GM18861 (cell line): ENCODE data around the gene KRTAP20-1.

Experiments
- ATAC-seq: cut with Tn5 transposase; IDR thresholded peaks from one replicate; pipeline ENCODE4 v1.9.1; 2021; ENCODE audit not compliant: unreplicated experiment

Gene KRTAP20-1, protein sequence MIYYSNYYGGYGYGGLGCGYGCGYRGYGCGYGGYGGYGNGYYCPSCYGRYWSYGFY

DNA sequence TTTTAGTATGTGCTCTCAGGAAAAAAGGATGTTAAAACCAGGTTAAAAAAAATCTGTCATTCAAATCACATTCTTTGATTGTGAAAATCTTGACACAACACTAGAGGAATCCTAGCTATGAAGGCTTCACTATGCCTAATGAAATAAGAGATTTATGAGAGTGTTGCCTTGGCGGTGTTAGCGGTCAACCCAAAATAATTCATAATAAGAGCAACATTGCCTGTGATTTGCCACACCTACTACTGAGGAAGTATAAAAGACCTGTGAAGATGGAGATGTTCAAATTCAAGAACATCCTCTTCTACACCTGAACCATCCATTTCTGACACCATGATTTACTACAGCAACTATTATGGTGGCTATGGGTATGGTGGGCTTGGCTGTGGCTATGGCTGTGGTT is at the start of gene KRTAP20-1:
Gene KRTAP20-1, plus strand, starts transcription at position 301 of the 400 bp plus-strand sequence. Its CDS starts 30 bp downstream, at position 331.
- ATAC-seq, result no peak

DNA sequence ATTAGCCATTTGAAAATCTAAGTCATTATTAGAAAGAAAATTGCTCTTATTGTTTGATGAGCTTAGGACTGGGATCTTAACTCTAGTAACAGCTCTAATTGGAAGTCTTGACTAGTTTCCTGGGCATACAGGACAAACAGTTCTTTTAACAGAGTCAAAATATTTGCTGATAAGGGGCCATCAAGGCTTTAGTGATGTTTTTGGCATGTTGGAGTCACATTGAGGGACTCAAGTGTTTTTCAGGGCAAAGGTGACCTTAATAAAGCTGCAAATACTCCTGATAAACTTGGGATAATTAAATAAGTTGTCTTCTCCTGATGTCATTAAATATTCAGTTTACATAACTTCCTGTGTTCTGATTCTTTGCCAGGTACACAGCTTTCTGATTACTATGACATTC is 48.6 kb upstream of the KRTAP20-1 start:
- ATAC-seq, result no peak

DNA sequence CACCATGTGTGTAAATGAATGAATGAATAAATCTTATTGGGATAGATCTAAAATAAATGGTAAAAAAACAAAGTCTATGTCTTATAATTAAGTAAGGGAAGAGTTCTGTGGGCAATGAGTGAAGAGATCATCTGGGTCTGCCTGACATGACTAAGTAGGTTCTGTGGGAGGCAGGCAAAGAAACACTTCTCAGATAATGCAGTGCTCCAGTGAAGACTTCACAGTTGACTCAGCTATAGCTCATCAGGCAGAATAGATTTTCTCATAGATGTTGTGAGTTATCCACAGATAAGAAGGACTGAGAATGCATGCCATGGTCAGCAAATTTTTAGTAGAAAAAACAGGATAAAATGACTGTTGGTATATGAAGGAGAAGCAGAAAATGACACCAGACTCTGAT is 38.5 kb upstream of the KRTAP20-1 start:
- no peak for ATAC-seq

DNA sequence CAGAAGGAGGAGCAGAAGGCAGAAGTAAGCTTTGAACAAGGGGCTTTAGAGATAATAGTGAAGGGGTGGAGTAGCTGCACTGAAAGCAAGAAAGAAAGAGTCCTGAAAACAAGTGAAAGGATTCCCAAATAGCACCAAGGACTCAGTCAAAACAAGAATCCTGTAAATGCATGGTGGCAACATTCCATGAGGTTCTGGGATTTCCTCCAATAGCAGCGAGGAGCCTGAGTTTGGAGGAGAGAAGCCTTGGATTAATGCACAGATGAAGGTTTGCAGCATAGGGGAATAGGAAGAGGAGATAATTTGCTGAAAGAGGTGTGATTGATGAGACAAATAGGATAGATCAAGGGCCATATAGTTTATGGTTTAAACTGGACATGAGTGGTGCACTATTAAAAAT is 36.9 kb upstream of the KRTAP20-1 start:
- ATAC-seq, result no peak

DNA sequence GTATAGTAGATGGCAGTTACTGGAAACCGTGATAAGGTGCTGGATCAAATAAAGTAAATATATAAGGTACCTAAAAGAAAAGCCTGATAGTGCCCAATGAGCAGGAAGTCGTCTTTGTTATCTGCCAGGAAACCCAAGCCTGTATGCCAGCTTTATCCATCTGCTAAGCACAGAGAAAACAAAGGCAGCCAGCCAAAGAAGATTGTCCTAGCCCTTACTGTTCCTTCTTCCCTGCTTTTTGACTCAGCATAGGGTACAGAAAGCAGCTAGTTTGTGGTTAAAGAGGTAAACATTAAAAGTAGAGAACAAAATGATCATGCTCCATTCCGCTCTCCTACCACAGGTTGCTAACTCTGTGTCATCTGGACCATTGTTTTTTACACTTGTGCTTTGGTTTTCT is 36.1 kb upstream of the KRTAP20-1 start:
- no peak for ATAC-seq

DNA sequence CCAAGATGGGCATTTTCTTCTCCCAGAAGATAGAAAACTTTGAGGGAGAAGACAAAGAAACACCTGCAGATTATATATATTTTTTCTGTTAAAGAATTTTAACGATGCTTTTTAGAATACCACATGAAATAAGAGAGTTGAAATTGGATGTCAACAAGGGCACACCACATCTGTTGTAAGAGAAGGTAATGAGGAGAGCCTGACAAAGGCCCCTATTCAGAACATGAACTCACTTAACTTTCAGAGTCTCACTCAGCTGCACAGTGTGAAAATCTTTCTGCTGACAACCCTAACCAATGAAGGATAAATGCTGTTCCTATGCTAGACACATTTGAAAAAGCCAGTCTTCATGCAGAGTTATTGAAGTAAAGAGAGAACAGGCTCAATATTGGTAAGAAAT is 33.4 kb upstream of the KRTAP20-1 start:
- ATAC-seq, result no peak

DNA sequence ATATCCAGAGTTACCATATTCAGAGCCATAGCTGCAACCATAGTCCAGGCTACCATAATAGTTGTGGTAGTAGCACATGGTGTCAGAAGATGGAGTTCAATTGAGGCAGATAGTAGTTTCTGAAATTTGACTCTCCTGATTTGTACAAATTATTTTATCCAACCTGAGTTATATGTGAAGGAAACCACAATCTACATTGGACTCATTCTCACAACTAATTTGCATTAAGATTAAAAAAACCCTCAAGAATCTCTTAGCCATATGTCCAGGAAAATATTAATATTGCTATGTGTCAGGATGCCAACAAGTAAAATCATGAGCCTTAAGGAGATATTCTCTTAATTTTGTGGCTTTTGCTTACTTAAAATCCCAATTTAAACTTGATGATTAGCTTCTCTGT is 25.9 kb upstream of the KRTAP20-1 start, which contains the start of gene KRTAP22-2:
Gene KRTAP22-2, minus strand, starts transcription at position 101 of the 400 bp plus-strand sequence.
- ATAC-seq, result no peak

DNA sequence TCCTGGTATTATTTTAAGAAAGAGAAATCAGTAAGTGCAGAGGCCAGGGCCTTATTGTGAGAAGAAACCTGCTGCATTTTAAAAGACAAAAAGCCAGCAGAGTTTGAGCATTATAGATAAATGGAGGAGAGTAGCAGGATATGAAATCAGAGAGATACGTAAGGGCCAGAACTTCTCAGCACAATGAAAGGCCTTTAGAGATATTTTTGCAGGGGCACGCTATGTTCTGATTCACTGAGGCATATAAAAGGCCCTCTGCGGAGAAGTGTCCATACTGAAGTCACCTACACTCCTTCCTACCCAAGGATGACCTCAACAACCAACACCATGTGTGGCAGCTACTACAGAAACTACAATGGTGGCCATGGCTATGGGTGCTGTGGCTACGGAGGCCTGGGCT is 24.1 kb upstream of the KRTAP20-1 start, which contains the start of gene KRTAP6-3:
Gene KRTAP6-3, plus strand, starts transcription at position 301 of the 400 bp plus-strand sequence. Its CDS starts 6 bp downstream, at position 307.
- no peak for ATAC-seq

DNA sequence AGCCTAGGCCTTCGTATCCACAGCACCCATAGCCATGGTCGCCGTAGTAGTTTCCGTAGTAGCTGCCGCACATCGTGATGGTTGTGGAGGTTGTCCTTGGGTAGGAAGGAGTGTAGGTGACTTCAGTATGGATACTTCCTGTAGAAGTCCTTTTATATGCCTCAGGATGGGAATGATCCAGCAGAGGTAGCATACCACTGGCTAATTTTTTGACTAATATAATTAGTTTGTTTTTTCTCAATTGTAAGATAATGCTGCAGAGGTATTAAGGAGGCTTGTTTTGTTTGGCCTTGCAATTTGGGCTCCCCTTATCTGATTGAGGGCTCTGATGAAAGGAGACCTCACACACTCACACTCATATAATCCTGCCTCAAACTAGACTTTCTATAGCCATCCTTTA is 17.4 kb upstream of the KRTAP20-1 start, which contains the start of gene KRTAP6-2:
Gene KRTAP6-2, minus strand, starts transcription at position 101 of the 400 bp plus-strand sequence. Its CDS starts 28 bp downstream, at position 73.
- no peak for ATAC-seq

DNA sequence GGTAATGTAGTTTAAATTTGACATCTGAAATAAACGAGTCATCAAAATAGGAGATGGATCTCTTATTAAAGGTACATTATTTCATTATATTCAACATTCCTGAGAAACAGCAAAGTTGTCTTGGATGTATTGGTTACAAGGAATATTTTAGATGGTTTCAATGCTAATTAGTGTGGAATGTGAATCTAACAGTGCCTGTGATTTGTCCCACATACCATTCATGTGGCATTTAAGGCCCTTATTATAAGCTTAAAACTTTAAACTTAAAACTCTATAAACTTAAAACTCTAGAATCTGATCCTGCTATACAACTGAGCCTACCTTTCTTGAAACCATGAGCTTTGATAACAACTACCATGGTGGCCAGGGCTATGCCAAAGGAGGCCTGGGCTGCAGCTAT is 15.4 kb upstream of the KRTAP20-1 start, which contains the start of gene KRTAP22-1:
Gene KRTAP22-1, plus strand, starts transcription at position 301 of the 400 bp plus-strand sequence.
- ATAC-seq, result no peak

DNA sequence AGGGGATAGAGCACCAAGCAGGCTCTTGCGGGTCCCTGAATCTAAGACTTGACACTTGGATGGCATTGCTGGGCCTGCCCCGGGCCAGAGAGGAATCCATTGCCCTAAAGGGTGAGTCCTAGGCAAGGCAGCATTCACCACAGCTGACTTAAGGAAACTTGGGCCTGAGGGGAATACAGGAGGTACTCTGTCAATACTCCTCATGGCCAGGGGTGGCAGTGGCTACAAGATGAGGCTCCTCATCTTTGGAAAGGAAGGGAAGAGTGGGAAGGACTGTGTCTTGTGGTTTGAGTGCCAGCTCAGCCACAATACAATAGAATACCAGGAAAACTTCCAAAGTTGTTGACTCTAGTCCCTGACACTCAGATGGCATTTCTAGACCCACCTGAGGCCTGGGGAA is 10.3 kb upstream of the KRTAP20-1 start:
- ATAC-seq, result no peak

DNA sequence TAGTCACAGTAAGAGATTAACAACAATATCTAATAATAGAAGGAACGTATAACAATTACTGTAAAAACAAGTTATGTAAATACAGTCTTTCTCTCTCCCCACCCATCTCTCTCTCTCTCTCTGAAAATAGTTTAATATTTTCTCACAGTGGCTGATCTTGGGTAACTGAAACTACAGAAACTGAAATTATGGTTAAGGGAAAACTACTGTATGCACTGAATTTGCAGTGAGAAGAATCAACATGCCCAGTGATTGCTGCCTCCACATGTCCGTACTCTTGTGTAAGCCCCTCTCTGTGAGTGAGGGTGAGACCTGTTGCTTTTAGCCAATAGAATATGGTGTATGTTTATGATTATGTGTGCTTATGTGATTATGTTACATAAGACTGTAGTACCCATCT is 4.1 kb upstream of the KRTAP20-1 start:
- no peak for ATAC-seq

DNA sequence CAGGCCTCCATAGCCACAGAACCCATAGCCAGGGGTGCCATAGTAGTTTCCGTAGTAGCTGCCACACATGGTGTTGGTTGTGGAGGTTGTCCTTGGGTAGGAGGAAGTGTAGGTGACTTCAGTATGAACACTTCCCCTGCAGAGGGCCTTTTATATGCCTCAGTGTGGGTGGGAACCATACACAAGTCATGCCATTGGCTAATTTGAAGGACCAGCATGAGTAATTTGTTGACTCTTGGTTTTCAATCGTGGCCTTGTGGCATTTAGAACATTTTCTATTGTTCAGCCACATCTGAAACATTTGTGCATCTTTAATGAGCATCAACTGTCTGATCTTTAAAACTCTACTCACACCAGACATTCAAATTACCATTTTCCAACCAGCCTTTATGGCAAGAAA is 2.4 kb upstream of the KRTAP20-1 start, which contains the start of gene KRTAP6-1:
Gene KRTAP6-1, minus strand, starts transcription at position 95 of the 400 bp plus-strand sequence. Its CDS starts 26 bp downstream, at position 69.
- ATAC-seq, result no peak

DNA sequence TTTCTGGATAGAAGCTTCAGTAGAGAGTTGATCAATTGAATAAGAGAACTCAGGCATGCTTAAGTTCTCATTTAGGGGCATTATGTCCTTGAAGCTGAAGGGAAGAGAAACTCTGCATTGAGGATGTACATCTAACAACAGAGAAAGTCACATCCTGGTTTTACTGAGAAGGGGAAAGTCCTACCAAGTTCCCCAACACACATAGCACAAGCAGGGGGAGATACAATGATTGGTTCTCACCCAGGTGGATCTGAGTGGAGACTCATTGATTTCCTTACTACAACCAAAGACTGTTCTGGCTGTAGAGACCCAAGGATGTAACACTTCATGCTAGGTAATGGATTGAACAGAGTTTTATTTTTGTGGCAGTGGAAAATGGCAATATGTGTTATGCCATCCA is 1.0 kb upstream of the KRTAP20-1 start:
- ATAC-seq, result no peak

DNA sequence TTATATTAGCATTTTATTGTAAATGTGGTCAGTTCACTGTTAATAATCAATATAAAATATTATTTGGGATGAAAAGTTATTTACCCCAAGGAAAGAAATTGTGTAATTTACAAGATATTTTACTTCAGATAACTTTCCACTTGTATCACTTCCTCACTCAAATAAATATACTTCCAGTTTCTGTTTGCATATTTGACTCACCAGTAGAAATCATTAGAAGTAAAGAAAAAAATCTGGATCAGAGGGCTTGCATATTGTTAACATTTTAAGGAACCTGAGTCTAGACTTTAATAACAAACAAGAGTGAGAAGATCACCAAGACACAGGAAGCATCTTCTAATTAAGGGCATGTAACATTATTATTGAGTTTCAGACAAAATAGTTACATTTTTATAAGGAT is 3.9 kb downstream of the KRTAP20-1 start:
- ATAC-seq, result no peak

DNA sequence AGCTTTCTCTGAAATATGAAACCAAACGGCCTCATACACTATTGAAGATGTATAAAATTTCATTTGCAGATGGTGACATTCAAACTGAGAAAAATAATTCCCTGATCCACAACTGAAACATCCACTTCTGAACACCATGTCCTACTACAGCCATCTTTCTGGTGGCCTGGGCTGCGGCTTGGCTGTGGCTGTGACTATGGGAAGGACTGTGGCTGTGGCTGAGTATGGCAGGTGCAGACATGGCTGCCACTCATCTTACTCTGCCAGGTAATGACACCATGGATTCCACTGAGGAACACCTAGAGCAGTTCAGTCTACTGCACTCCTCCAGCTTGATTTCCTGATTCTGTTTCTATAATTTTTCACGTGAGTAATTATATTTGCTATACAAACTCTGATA is 4.3 kb downstream of the KRTAP20-1 start, which contains the start of gene KRTAP20-4:
Gene KRTAP20-4, plus strand, starts transcription at position 106 of the 400 bp plus-strand sequence.
- no peak for ATAC-seq

DNA sequence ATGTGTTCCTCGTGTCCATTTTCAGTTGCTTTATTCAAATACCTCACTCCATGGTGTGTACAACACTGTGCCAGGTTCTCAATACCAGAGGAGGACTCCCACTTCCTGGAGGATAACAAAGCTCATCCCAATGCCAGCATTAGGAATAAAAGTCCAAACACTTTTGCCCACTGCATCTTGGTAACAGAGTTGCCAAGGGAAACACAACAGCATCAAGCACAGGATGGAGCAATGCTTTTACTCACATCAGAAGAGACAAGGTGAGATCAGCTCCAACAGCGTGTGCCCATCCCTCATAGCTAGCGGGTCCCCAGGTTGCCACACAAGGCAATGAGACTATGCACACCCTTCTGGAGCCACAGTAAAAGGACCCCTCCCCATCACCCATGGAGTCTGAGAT is 7.1 kb downstream of the KRTAP20-1 start:
- ATAC-seq, result no peak

DNA sequence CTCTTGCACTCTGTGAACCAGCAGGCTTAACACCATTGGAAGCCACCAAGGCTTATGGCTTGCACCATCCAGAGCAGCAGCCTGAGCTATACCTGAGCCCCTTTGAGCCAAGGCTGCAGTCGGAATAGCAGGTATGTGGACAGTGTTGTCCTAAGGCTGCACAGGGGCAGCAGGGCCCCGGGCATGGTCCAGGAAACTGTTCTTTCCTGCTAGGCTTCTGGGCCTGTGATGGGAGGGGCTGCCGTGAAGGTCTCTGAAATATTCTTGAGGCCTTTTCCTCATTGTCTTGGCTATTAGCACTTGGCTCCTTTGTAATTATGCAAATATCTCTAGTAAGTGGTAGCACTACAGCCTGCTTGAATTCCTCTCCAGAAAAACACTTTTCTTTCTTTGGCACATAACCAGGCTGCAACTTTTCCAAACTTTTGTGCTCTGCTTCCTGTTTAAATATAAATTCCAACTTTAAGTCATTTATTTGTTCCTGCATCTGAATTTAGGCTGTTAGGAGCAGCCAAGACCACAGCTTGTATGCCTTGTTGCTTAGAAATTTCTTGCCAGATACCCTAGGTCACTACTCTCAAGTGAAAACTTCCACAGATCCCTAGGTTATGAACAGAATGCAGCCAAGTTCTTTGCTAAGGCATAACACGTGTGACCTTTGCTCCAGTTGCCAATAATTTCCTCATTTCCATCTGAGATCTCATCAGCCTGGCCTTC is 9.4 kb downstream of the KRTAP20-1 start:
- no peak for ATAC-seq

DNA sequence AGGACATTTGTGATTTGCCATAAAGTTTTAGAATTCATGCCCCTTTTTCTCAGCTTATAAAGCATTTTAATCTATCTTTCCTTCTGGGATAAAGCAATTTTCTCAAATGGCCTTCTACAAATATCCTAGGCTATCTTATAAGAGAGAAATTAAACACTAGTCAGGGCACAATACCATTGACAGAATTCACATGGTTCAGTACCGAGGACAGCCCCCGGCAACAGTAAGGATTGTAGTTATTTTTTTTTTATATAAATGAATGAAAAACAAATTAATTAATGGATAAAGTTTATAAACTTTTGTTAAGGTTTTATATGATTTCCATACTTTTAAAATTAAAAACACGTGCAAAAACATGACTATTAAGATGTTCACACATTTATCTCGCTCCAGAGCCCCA is 11.9 kb downstream of the KRTAP20-1 start:
- no peak for ATAC-seq

DNA sequence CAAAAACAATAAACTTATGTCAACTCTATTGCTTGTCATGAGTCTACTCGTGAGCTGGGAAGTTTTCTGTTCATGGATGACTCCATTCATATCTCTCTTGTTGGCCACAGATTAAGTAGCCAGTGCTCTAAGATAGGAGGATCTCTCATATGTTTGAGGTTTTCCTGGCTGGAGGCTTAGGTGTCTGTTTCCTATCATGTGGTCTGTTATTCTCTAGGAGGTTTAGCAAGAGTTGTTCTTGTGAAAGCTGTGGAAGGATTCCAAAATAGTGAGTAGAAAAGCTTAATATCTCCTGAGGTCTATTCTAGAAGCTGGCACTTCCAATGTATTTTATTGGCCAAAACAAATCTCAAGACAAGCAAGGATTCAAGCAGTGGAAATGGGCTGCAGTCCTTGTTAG is 13.0 kb downstream of the KRTAP20-1 start:
- ATAC-seq, result no peak

DNA sequence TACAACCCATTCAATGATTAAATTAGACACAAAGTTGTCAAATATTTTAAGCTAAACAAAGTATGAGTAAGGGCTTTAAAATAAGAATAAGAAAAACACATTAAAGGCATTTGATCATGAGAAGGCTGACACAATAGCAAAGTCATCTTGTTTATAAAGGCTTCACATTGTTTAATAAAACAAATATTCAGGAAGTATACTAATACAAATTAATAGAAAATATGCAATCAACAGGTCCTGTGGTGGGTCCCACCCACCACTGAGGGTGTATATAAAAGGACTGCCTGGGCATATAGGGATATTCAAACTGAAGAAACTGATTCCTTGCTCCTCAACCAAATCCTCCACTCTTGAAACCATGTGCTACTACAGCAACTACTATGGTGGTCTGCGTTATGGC is 18.7 kb downstream of the KRTAP20-1 start, which contains the start of gene KRTAP20-2:
Gene KRTAP20-2, plus strand, starts transcription at position 301 of the 400 bp plus-strand sequence. Its CDS starts 58 bp downstream, at position 359.
- ATAC-seq, result no peak

DNA sequence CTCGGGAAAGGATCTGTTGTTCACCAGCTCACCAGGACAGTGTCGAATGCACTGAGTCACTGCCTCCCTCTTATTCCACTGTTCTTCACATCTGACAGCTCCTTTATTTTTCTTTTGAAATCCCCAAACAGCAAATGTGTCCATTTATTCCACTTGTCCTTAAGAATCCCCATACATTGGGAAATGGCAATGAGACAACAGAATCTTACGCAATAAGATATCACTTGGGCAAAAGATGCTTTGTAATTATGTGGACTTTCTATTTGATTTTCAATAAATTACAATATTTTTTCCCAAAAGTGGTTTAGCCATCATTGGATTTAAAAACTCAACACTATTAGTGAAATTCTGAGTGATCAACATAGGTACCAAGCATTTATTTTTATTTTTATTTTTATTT is 22.5 kb downstream of the KRTAP20-1 start:
- ATAC-seq, result no peak
